ENCODE measurements around the gene GMPR2.
"Not testable (repeated sequence)": the region's sequence is repeated elsewhere in the genome, so short reads cannot be mapped to it uniquely, and the experiment has no call there.

GMPR2 gene

DNA sequence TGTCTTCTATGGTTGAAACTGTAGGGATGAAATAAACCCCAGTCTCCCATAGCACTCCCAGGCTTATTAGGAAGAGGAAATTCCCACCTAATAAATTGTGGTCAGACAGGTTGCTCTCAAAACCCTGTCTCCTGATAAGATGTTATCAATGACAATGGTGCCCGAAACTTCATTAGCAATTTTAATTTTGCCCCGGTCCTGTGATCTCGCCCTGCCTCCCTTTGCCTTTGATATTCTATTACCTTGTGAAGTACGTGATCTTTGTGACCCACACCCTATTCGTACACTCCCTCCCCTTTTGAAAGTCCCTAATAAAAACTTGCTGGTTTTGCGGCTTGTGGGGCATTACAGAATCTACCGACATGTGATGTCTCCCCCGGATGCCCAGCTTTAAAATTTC is 30.2 kb upstream of the GMPR2 start:
- not testable (repeated sequence) for DNase-seq (ENCODE audit: low read depth in 2 of 2)

DNA sequence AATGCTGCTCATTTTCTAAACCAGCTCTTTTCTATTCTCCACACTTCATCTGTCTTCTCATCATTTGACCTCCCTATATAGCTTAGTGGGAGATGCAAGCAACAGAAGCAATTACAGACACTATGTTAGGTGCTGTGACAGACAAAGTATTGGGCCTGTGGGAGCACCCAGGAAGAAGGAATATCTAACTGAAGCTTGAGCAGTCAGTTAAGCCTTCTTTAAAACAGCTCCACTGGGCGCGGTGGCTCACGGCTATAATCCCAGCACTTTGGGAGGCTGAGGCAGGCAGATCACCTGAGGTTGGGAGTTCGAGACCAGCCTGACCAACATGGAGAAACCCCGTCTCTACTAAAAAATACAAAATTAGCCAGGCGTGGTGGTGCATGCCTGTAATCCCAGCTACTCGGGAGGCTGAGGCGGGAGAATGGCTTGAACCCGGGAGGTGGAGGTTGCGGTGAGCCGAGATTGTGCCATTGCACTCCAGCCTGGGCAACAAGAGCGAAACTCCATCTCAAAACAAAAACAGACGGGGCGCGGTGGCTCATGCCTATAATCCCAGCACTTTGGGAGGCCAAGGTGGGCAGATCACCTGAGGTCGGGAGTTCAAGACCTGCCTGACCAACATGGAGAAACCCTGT is 29.4 kb upstream of the GMPR2 start:
- not testable (repeated sequence) for DNase-seq (ENCODE audit: low read depth in 2 of 2)

DNA sequence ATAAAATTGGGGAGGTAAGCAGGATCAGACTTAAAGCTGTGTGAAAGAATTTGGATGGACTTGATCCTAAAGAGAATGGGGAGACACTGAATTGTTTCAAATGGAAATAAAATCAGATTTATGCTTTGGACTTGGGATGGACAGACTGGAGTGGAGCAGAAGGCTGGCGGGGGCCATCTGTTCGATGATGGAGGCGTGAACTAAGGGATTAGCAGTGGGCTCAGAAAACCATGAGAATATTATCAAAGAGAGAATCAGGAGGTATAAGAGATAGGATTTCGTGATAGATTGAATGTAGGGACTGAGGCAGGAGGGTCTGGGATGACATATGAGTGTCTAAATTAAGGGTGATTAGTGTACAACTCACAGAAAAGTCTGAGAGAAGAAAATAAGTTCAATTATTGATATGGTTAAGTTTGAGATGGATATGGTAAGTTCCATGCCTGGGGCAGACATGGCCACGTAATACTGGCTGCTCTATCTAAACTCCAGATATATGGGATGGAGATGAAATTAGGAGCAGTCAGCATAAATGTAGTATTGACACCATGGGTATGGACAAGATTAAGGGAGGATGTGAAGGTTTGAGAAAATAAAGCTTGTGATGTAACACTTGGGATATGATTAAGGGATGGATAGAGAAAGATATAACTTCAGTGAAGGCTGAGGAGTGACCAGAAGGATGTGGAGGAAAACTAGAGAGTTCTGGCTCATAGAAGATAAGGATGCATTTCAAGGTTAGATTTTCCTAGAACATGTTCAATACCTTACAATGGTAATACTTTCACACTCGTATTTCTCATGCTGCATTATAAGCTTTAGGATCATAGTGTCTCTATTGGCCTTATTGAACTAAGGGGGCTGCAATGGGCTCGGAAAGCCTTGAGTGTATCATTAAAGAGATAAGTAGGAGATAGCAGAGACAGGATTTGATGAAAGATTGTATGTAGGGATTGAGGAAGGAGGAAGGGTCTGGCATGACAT is 28.3 kb upstream of the GMPR2 start:
- DNase-seq (ENCODE audit: low read depth in 2 of 2) = no peak

DNA sequence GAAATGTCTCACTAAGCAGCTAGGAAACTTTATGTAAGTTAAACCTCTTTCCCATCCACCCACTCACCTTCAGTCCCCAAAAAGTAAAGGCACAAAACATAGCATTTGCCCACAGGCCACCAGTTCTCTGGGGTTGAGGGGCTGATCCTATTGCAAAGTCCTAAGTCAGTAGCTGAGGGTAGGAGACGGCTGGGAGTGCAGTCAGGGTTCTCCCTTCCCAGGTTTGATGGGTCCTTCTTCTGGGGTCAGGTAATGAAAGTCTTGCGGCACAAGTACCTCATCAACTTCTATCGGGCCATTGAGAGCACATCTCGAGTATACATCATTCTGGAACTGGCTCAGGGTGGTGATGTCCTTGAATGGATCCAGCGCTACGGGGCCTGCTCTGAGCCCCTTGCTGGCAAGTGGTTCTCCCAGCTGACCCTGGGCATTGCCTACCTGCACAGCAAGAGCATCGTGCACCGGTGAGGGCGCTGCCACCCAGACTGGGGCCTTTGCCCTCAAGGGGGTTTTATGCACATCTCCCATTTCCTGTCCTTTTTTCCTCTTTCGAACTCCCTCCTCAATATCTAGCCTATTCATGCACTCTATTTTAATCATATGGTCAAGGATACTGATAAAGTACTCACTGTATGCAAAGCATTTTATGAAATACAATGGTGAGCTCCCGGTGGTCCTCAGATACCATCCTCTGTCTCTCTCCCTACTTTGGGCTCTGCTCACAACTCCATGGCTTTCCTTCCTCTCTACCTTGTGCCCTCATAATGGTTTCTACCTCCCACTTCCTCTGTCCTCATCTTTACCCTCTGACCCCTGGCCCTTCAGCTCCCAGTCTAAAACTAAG is 26.2 kb upstream of the GMPR2 start:
- DNase-seq (ENCODE audit: low read depth in 2 of 2) = no peak

DNA sequence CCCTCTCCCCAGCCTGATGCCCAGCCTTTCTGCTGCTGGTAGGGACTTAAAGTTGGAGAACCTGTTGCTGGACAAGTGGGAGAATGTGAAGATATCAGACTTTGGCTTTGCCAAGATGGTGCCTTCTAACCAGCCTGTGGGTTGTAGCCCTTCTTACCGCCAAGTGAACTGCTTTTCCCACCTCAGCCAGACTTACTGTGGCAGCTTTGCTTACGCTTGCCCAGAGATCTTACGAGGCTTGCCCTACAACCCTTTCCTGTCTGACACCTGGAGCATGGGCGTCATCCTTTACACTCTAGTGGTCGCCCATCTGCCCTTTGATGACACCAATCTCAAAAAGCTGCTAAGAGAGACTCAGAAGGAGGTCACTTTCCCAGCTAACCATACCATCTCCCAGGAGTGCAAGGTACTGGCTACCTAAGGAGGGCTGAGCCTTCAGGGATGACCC is 25.6 kb upstream of the GMPR2 start:
- no peak for DNase-seq (ENCODE audit: low read depth in 2 of 2)

DNA sequence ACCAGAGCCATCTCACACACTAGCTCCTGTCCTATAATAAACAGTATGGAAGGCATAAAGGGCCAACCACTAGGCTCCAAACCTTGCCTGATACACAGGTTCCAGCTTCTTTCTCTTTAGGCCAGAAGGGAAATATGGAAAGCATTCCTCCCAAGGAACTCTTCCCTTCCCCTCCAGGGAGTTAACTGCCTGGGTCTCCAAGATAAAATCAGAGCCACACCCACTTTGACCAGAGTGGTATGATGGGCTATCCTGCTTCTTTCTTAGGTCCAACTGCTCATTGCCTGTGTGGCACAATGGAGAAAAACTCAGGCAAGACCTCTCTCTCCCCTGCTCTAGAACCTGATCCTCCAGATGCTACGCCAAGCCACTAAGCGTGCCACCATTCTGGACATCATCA is 25.1 kb upstream of the GMPR2 start:
- no peak for DNase-seq (ENCODE audit: low read depth in 2 of 2)

DNA sequence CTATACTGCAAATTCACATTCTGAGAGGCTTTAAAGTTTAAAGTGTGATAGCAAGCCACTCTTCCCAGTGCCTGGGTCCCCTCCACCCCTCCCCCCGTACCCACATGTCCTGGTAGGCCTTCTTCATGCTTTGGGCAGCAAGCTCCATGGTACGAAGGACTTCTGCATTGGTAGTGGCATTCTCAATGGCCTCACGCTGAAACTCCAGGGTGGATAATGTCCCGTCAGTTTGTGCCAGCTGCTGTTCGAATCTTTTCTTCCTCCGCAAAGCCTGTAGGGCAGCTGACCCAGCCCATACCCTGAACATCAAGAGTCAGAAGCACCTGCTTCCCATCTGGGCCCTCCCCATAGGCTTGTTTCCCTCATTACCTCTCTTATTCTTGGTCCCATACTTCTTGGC is 21.4 kb upstream of the GMPR2 start:
- DNase-seq (ENCODE audit: low read depth in 2 of 2) = no peak

DNA sequence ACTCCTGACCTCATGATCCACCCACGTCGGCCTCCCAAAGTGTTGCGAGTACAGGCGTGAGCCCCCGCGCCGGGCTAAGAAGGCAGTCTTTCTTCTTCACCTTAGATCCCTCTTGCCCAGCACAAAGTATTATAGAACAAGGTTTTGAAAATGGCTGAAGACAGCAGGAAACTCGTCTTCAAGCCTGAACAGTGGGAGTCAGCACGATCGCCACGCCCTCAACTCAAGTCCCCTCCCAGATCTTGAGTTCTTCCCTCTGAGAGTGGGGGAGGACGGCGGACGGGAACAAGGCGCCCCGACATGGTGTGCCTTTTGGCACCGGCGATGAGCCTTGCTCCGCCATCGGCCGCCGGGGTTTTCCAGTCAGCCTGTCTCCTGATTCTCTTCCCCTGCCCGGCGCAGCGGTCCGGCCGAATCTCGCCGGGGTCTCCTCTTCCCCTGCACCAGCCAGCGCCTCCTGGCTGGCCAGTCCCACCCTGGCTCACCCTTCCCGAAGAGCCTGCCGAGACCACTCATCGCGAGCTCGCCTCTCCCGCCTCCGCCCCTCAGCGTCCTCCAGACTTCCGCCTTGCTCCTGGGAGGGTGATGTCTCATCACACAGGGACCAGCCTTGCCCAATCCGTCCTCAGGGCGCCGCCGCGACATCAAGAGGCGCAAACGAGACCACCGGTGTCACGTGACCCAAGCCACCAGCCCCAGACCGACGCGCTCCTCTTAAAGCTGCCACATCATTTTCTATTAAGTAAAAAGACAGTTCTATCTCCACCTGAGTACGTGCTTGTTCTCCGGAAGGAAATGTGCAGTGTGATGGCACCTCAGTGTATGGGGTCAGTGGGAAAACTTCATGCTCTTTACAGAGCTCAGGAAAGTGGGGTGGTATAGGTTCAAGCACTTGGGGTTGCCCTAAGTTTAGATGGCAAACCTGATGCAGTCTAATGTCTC is 19.5 kb upstream of the GMPR2 start, which contains the start of gene CHMP4A:
CHMP4A (minus strand) TSS at position 565 of the 942 bp plus-strand sequence; CDS start at position 516, 49 bp downstream.
- peak; percentile 92 to 95 for DNase-seq (ENCODE audit: low read depth in 2 of 2)

DNA sequence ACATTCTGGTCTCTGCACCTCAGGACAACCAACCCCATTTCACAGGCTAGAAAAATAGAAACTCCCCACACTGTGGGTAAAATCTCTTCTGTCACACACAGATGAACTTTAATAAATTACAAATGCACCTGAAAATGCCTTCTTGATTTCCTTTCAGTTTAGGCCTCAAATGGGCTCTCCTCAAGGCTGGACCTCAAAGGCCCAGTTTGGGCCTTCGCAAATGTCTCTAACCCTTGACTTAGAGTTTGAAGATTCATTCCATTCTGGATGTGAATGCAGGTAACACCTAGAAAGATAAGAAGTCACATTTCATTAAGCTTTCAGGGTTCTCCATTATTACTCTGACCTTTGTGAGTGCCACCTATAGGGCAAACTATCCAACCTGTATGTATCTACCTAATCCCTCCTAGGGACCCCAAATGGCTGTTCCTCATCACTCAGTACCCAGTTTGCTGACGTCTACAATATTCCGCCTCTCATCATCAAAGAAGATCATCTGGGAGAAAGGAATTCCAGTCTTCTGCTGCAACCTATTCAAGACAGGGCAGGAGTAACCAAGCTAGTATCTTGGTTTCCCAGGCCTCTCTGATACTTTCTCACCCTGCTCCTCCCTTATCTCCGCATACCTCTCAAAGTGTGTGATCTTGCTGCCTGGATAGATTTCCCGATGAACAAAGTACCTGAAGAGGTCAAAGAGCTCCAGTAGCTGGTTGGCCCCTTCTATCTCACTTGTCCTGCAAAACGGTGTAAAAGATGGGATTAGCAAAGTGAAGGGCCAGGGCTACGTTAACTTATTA is 18.7 kb upstream of the GMPR2 start:
- DNase-seq (ENCODE audit: low read depth in 2 of 2) = no peak

DNA sequence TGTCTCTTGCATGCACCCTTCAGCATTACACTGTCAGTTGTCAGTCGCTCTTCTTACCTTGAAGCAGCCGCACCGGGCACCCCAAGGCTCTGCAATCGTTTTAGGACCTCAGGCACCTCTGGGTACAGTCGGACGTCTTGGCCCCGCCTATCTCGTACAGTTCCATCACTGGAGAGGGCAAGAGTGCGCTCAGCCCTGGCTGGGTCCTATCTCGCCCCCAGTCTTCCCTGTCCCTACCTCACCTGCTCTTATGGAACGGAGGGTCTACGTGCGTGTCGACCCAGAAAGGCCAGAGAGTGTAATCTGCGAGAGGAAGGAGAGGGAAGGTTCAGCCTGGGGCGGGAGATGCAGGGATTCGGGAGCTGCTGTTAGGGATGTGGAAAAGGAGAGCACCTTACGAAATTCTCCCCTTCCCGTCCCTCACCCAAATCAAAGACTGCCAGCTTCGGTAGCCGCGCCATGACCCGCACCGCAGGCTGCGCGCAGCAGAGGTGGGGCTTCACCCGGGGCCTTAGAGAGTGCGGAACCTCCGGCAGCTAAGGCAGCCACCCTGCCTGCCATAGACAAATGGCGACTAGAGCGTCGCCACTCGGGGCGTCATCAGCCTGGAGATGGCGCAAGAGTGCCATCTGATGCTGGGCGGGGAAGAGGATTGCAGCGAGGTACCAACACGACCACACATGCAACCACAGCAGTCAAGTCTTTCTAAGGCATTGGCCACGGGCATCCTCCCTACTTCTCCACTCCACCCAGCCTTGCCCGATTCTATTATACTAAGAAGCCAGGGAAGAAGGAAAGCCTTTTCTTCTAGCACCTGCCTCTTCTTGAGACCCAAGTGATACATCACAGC is 17.0 kb upstream of the GMPR2 start, which contains the start of gene MDP1:
MDP1 (minus strand) TSS at position 572 of the 850 bp plus-strand sequence; CDS start at position 461, 111 bp downstream.
- DNase-seq (ENCODE audit: low read depth in 2 of 2) = peak; percentile 66 to 73

DNA sequence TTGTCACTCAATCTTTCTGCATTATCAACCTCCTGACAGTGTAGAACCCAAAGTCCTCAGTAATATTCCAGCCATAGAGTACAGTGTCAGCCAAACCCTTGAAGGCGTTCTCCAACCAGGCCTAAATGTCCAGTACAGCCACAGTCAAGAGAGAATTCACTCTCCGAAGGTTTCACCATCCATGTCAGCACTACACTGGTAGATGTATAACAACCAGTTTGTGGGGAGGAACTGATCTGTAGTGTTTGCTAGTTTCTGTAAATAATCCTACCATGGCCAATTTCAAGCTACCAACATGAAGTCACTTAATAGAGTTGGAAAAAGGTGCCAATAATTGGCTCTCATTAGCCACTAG is 16.4 kb upstream of the GMPR2 start:
- DNase-seq (ENCODE audit: low read depth in 2 of 2) = no peak

DNA sequence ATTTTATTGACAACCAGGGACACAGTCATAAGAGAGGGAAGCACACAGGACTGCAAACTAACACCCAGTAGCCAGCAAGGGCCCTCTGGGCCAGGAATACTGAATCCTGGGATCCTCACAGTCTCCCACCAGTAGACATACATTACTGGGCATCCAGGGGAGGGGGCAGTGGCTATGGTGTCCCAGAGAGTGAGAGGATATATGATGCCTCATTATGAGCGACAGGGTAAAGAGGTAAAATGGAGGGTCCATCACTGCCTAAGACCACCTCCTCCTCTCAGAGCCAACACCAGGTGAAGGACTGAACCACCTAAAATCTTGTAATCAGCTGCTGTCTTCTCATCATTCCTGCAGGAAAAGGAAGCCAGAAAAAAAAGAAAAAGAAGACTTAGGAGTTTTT is 15.9 kb upstream of the GMPR2 start:
- not testable (repeated sequence) for DNase-seq (ENCODE audit: low read depth in 2 of 2)

DNA sequence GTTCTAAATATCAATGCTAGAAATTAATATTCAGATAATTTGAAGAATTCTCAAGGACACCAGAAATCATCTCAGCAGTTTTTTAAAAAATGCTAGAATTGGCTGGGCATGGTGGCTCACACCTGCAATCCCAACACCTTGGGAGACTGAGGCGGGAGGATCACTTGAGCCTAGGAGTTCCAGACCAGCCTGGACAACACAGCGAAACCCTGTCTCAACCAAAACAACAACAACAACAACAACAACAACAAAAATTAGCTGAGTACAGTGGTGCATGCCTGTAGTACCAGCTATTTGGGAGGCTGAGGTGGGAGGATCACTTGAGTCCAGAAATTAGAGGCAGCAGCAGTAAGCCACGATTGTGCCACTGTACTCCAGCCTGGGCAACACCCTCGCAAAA is 13.6 kb upstream of the GMPR2 start:
- DNase-seq (ENCODE audit: low read depth in 2 of 2) = no peak

DNA sequence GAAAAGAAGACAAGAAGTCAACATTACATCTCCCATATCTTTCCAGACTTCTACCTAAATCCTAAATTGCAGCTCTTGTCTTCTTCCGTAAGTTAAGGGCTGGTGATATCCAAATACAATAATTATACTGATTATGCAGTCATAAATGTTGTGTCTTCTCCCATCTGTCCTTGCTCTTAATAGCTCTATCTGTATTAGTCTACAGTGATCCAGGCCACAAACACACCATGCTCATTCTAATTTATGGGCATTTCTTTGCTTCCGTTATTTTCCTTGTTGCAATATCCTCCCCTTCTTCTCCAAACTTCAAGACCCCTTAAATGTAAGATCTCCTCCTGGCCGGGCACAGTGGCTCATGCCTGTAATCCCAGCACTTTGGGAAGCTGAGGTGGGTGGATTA is 13.2 kb upstream of the GMPR2 start:
- no peak for DNase-seq (ENCODE audit: low read depth in 2 of 2)

DNA sequence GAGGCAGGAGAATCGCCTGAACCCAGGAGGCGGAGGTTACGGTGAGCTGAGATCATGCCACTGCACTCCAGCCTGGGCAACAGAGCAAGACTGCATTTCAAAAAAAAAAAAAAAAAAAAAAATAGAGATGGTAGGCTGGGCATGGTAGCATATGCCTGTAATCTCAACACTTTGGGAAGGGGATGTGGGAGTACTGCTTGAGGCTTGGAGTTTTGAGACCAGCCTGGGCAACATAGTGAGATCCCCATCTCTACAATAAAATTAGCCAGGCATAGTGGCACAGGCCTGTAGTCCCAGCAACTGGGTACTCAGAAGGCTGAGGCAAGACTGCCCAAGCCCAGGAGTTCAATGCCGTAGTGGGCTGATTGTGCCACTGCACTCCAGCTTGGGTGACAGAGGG is 9.7 kb upstream of the GMPR2 start:
- not testable (repeated sequence) for DNase-seq (ENCODE audit: low read depth in 2 of 2)

DNA sequence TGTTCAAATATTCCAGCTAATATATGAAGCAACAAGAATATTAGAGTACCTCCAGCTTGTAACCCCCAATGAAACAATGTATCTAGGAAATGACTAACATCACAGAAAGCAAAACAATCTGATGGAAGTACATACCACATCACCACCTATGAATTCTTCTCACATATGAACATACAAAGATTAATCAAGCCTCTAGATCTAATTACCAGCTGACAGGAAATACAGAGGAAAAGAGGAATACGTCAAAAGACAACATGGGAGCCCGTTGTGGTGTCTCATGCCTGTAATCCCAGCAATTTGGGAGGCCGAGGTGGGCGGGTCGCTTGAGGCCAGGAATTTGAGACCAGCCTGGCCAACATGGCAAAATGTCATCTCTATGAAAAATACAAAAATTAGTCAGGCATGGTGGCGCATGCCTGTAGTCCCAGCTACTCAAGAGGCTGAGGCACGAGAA is 8.1 kb upstream of the GMPR2 start:
- no peak for DNase-seq (ENCODE audit: low read depth in 2 of 2)

DNA sequence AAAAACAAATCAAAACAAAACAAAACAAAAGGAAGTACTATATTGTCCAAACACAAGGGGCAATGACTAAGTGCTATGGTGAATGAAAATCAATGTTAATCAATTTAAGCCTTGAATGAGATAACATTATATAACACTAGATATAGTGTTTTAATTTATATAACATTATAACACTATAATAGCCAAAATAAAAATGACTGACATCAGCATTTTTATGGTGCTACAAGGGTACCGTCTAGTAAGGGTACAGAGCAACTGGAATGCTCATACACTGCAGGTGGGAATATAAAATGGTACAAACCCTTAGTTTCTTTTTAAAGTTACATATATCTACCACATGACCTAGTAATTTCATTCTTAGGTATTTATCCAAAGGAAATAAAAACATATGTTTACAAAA is 6.3 kb upstream of the GMPR2 start:
- no peak for DNase-seq (ENCODE audit: low read depth in 2 of 2)

DNA sequence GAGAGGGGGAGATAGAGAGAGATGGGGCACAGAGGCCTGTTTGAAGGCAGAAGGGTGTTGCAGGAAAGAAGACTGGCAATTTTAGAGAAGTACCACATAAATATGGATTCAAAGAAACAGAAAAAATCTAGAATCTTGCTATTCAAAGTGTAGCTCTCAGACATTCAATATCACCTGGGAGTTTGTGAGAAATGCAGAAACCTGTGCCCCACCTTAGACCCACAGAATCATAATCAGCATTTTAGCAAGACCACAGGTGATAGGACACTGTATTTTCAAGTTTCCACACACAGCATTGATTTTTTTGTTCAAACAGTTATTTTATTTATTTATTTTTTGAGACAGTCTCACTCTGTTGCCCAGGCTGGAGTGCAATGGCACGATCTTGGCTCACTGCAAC is 3.8 kb upstream of the GMPR2 start:
- DNase-seq (ENCODE audit: low read depth in 2 of 2) = no peak
